ACHN (cell line): Measurements from ENCODE around the gene ECI2.

ENCODE experiments used
- DNase-seq: peaks from one replicate; pipeline ENCODE4 v3.0.0-alpha.2; 2015
- in situ Hi-C: cut with HindIII; loops from 2 replicates; pipeline ENCODE4 v1.10.0; 2017; ENCODE audit warnings: low sequenced_read_pairs, low pct_ligation_motif_present, low pct_unique_long_range_greater_than_20kb

Gene ECI2

DNA sequence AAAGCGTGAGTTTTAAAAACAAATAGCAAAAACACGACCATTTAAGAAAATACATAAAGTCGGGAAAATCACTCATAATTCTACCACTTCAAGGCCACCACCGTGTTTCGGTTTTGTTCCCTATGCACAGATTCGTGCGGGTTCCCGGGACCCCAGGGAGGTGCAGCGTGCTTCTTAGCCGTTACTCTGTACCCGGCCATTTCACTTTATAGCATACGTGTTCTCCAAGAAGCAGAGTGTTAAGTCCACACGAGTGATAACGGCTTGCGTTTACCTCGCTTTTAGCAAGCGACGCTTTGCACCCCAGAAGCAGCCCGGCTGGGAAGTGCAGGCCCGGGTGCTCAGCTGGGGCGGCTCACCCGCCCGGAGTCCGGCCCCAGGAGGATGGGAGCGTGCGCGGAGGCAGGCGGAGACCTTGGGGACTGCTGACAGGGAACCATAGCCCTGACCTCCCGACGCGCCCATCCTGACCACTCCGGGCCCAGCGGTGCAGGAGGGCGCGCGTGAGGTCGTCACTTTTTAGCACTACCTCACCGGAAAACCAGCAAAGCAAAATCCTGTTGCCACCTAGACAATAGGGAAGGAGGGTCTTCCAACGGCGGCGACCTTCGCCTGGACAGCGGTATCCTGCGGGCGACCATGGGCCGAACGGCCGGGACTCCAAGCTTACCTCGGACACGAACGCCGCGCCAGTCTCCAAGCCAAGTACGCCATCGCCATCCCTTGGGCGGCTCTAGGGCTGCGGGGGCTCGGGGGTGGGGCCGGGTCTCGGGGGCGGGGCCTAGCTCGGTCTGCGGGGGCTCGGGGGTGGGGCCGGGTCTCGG lies at the start of gene ECI2:
TSS of gene ECI2 (minus strand) at position 735 of the 824 bp plus-strand sequence. CDS start at position 720, 15 bp downstream.
- in situ Hi-C loops = no loop called here
- DNase-seq = peak; percentile 61

- DNase-seq = no peak
- in situ Hi-C loops = no loop called here
Observed at GRCh38 chr6:4180652-4181255, 45.4 kb upstream of the ECI2 start.

GRCh38 chr6:4179960-4180651 lies 44.7 kb upstream of the ECI2 start:
- in situ Hi-C loops = no loop called here
- DNase-seq = no peak

GRCh38 chr6:4178737-4179333 lies 43.5 kb upstream of the ECI2 start:
- DNase-seq = no peak
- in situ Hi-C loops = no loop called here

GRCh38 chr6:4176907-4177306 lies 41.5 kb upstream of the ECI2 start:
- no peak for DNase-seq
- in situ Hi-C loops = no loop called here

- no peak for DNase-seq
- in situ Hi-C loops = no loop called here
Observed at GRCh38 chr6:4174042-4174441, 38.7 kb upstream of the ECI2 start.

DNA sequence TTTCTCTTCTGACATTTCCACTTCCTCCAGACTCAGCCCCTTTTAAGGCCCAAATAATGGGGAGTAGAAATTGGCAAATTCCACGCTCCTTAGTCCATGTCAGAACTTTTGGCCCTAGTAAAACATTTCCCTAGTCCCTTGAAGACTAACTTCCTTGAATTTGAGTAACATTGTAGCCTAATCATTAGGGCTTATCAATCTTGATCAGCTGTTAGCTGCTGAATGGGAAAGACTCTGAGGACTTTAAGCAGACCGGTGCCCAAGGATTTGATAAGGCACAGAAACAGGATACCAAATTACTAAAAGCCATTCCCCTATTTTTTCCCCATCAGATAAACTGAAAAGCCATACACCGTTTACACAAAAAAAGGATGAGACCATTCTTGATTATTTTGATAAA lies 37.0 kb upstream of the ECI2 start:
- in situ Hi-C loops = no loop called here
- DNase-seq = no peak

- no peak for DNase-seq
- in situ Hi-C loops = no loop called here
Observed at GRCh38 chr6:4170297-4170696, 34.9 kb upstream of the ECI2 start.

DNA sequence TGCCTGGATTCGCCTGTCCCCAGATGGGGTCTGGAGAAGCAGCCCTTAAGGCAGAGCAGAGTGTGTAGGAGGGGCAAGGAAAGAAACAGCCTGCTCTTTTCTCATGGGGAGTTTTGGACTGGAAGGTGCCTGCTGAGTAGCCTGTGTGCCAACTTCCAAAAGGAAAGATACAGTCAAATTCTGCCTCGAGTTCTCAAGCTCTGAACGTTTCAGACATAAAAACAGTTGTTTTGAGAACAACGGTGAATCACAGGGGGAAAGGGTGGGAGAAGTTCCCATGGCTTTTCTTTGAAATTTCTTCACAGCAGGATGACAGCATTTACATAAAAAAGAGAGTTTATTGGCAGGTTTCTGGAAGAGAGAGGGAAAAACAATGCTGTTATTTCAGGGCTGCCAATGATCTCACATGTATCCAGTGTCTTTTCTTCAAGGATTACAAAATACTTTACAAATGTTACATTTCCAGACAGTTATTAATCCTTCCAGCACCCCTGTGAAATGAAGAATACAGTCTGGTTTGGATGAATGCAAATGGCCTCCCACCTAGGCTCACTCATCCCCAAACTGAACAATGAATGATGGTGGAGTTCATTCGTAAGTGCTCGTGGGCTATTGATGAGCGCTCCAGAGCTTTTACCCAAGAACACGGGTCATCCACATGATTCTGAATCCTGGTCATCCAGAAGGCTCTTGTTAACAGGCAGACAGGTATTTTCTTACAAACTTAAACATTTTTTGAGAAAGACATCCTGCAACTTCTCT lies 33.8 kb upstream of the ECI2 start:
- in situ Hi-C loops = no loop called here
- no peak for DNase-seq

DNA sequence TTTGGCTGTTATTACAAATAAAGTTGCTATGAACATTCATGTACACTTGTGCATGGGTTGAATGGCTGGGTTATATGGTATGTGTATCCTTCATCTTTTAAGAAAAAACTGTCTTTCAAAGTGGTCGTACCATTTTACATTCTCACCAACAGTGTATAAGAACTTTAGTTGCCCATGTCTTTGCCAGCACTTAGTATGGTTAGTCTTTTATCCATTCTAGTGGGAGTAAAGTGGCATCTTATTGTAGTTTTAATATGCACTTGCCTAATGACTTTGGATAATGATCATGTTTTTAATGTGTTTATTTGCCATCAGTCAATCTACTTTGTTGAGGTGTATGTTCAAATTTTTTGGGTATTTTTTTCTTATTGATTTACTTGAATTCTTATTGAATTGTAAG lies 32.5 kb upstream of the ECI2 start:
- in situ Hi-C loops = no loop called here
- DNase-seq = no peak

DNA sequence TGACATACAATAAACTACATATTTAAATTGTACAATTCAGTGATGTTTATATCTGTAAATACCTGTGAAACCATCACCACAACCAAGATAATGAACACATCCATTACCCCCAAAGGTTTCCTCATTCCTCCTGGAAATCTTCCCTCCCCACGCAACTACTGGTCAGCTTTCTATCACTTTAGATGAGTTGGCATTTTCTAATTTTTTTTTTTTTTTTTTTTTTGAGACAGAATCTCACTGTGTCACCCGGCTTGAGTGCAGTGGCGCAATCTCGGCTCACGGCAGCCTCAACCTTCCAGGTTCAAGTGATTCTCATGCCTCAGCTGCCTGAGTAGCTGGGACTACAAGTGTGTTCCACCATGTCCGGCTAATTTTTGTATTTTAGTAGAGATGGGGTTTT lies 31.7 kb upstream of the ECI2 start:
- in situ Hi-C loops = no loop called here
- no peak for DNase-seq

DNA sequence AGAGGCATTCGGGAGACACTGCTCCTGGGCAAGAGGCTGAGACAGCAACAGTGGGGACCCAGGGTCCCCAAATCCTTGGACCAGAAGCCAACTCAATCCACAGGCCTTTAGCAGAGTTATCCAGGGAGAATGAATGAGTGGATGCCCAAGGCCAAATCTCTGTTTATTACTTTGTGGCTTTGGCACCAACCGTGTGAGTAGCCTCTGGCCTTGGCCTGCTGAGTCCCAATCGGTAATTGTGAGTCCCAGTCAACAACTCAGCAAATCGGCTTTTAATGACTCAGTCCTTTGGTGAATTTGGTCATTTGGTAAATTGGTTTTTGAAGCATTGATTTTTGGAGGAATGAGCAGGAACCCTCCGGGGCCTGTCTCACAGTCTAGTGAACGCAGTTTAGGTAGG lies 29.1 kb upstream of the ECI2 start:
- in situ Hi-C loops = no loop called here
- DNase-seq = no peak

DNA sequence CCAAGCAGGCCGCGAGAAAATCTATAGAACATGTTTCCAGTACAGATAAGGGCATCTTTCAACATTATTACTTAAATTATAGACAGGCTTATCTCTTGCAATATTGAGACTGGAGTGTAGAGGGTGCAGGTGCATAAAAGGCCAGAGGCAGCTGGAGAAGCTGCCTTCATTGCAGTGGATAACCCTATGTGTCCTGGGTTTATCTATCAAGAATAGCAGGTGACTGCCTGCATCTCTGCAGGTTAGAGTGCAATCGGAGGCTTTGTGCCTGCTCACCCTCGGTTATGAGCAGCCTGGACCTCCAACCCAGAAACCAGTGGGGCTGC lies 28.7 kb upstream of the ECI2 start:
- in situ Hi-C loops = no loop called here
- no peak for DNase-seq

DNA sequence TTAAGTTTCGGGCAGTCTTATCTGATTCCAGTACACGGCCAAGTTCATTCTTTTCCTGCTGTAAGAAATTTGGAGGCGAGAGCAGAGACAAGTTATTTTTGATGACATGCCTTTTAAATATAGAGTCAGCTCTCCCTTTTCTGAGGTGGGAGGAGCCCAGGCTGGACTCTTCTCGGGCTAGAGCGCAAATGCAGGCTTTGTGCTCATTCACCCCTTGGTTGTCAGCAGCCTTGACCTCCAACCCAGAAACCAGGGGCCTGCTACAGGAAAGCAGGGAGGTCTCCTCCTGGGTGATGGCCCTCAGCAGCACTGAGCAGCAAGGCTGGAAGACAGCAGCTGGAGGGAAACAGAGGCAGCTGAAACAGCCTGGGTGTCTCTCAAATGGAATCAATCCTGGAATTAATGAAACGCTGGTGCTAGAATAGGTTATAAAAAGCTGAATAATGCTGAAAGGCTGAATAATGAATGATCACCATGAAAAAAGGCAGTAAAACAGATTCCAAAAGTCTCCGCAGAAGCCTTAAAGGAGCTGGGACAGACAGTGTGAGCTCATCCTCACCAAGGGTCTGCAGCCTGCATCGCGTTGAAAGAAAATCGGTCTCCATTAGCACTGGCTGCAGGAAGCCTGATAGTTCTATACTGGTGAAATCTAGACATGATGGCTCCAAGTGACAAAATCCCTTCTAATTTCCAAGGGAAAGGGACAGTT lies 28.2 kb upstream of the ECI2 start:
- DNase-seq = no peak
- in situ Hi-C loops = no loop called here

- no peak for DNase-seq
Observed at GRCh38 chr6:4162370-4162769, 27.0 kb upstream of the ECI2 start.

DNA sequence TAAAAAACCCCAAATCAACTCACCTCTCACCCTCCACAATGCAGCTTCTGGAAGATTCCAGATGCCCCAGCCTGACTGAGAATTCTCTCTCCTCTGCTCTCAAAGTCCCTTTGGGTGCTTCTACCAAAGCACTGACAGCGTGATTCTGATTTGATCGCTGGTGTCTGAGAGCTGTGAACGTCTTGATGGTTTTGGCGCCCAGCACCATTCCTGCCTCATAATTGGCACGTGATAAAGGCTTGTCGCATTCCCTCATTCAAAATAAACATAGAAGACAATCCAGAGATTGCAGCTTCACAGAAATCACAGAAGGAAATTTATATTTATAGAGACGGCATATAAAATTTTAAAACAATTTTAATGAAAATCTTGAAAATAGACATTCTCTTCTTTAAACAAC lies 24.1 kb upstream of the ECI2 start:
- in situ Hi-C loops = no loop called here
- DNase-seq = no peak

More at GRCh38 chr6:4162370-4162769, 27.0 kb upstream of the ECI2 start:
- in situ Hi-C loops = no loop called here

DNA sequence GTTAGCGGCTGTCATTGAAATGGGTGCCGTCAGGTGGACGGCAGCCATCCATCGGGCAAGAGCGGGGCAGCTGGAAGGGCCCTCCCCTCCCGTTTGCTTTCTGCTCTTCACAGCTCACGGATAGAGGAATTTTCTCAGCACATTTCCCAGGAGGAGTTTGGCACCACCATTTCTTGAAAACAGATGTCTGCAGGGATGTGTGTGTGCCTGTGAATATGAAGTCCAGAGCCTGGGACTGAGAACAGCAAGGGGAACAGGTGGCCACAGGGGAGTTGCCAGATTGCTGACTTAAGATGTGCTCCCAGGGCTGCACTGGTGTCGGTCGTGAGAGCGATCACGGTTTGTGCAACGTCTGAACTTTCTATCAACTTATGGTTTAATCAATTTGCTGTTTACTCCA lies 22.1 kb upstream of the ECI2 start:
- in situ Hi-C loops = no loop called here
- no peak for DNase-seq

DNA sequence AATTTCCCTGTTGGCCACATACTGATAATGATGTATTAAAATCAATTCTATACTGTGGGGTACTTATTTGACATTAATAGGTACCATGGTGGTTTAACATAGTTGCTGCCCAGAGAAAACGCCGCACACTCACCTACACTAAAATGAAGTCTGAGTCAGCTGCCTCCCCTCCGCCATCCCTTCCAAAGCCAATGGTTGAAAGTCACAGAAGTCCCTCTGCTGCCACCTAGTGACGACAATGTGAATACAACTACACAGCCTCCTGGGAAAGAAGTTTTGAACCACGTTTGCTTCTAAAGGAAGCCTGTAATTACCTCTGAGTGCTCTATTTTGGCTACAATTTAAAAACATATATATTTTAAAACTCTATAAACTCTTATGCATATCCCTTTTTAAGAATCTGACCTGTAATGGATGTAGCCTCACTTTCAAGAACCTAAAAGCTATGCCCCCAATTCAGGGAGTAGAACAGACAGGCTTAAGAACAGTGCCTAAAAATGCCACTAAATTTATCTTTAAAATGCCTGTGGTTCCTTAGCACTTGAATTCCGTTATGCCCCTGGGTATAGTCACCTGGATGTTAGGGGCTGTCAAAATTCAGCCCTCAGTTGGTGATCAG lies 20.6 kb upstream of the ECI2 start:
- in situ Hi-C loops = no loop called here
- peak; percentile 83 for DNase-seq
